ENCODE results near the gene ASPDH. TPM values are rescaled to one million over a fixed set of nuclear protein-coding genes. Genes with fewer than 3 reads are reported as not detected.
A peak's percentile ranks its signal among the peaks of the same experiment; 100 is the strongest.
"Not testable (repeated sequence)": the region's sequence is repeated elsewhere in the genome, so short reads cannot be mapped to it uniquely, and the experiment has no call there.

Gene ASPDH
- total RNA-seq, 1 donor from 2014 or later = not detected

- H3K4me3 Mint-ChIP-seq (ENCODE audit: unreplicated experiment) = peak overlapping the region; percentile 96
Observed at GRCh38 chr19:50476907-50477238, 36.8 kb downstream of the ASPDH start.

GRCh38 chr19:50476224-50476906 lies 37.3 kb downstream of the ASPDH start, which contains the start of the genes EMC10 and GARIN5A:
EMC10 (plus strand) TSS chr19:50476507; CDS start chr19:50476545, 38 bp downstream.
GARIN5A (minus strand) TSS chr19:50476848; CDS start chr19:50476388, 460 bp downstream.
- Mint-ChIP-seq H3K9me3 (ENCODE audit: unreplicated experiment) (no peaks in the 10 kb centered on the region), H3K27me3 (ENCODE audit: unreplicated experiment) (no peaks in the 10 kb centered on the region), H3K36me3 (ENCODE audit: unreplicated experiment) (peaks cover 8% of the 10 kb centered on the region), H3K4me3 (ENCODE audit: unreplicated experiment) (peak within 1 kb of the TSS; percentile 96), H3K4me1 (ENCODE audit: unreplicated experiment) (peaks cover 16% of the 10 kb centered on the region), H3K27ac (ENCODE audit: unreplicated experiment) (peak within 1 kb of the TSS; percentile 81)
- TF ChIP-seq CTCF (IDR thresholded peaks at IDR 0.05) = no peak
- DNase-seq (ENCODE audit: extremely low spot score, unreplicated experiment) = peak; percentile 98

More at GRCh38 chr19:50476907-50477238, 36.8 kb downstream of the ASPDH start:
- Mint-ChIP-seq H3K27ac (ENCODE audit: unreplicated experiment) (peak overlapping the region; percentile 81), H3K36me3 (ENCODE audit: unreplicated experiment) (peaks cover 8% of the 10 kb centered on the region), H3K27me3 (ENCODE audit: unreplicated experiment) (no peaks in the 10 kb centered on the region), H3K9me3 (ENCODE audit: unreplicated experiment) (no peaks in the 10 kb centered on the region), H3K4me1 (ENCODE audit: unreplicated experiment) (peaks cover 16% of the 10 kb centered on the region)
- no peak for DNase-seq (ENCODE audit: extremely low spot score, unreplicated experiment)
- TF ChIP-seq CTCF (IDR thresholded peaks at IDR 0.05) = no peak

GRCh38 chr19:50475736-50476223 lies 37.9 kb downstream of the ASPDH start:
- TF ChIP-seq CTCF (IDR thresholded peaks at IDR 0.05) = no peak
- peak overlapping the region; percentile 96 for H3K4me3 Mint-ChIP-seq (ENCODE audit: unreplicated experiment)
- H3K36me3 Mint-ChIP-seq (ENCODE audit: unreplicated experiment) = peaks cover 5% of the 10 kb centered on the region
- no peak for DNase-seq (ENCODE audit: extremely low spot score, unreplicated experiment)
- peak overlapping the region; percentile 60 for H3K27ac Mint-ChIP-seq (ENCODE audit: unreplicated experiment)
- H3K9me3 Mint-ChIP-seq (ENCODE audit: unreplicated experiment) = no peaks in the 10 kb centered on the region
- H3K27me3 Mint-ChIP-seq (ENCODE audit: unreplicated experiment) = no peaks in the 10 kb centered on the region
- peaks cover 16% of the 10 kb centered on the region for H3K4me1 Mint-ChIP-seq (ENCODE audit: unreplicated experiment)

GRCh38 chr19:50475101-50475568 lies 38.6 kb downstream of the ASPDH start:
- TF ChIP-seq CTCF (IDR thresholded peaks at IDR 0.05) = no peak
- Mint-ChIP-seq H3K4me3 (ENCODE audit: unreplicated experiment) (peak overlapping the region; percentile 45), H3K9me3 (ENCODE audit: unreplicated experiment) (no peaks in the 10 kb centered on the region), H3K27me3 (ENCODE audit: unreplicated experiment) (no peaks in the 10 kb centered on the region), H3K4me1 (ENCODE audit: unreplicated experiment) (peaks cover 16% of the 10 kb centered on the region), H3K36me3 (ENCODE audit: unreplicated experiment) (peaks cover 5% of the 10 kb centered on the region), H3K27ac (ENCODE audit: unreplicated experiment) (peak overlapping the region; percentile 36)
- DNase-seq (ENCODE audit: extremely low spot score, unreplicated experiment) = no peak

- not testable (repeated sequence) for H3K27me3 Mint-ChIP-seq (ENCODE audit: unreplicated experiment); H3K27ac Mint-ChIP-seq (ENCODE audit: unreplicated experiment); H3K36me3 Mint-ChIP-seq (ENCODE audit: unreplicated experiment); H3K4me3 Mint-ChIP-seq (ENCODE audit: unreplicated experiment); DNase-seq (ENCODE audit: extremely low spot score, unreplicated experiment); H3K9me3 Mint-ChIP-seq (ENCODE audit: unreplicated experiment)
- H3K4me1 Mint-ChIP-seq (ENCODE audit: unreplicated experiment) = peaks cover 16% of the 10 kb centered on the region
Observed at GRCh38 chr19:50473336-50473735, 40.4 kb downstream of the ASPDH start.

Data from osteocyte (in vitro differentiated cells).